Ishikawa (cell line): ENCODE data around the gene EFNA2.

Experiments used
- CEBPB ChIP-seq: IDR thresholded peaks from 2 replicates; pipeline ENCODE4 v1.6.1; 2012
- CREB1 ChIP-seq: IDR thresholded peaks from 2 replicates; pipeline ENCODE4 v1.6.1; 2012; ENCODE audit warnings: low read depth
- EGR1 ChIP-seq: IDR thresholded peaks from 2 replicates; pipeline ENCODE4 v1.6.1; 2012
- EP300 ChIP-seq: IDR thresholded peaks from 2 replicates; pipeline ENCODE4 v1.6.1; 2012; ENCODE audit warnings: borderline replicate concordance
- FOXM1 ChIP-seq: IDR thresholded peaks from 2 replicates; pipeline ENCODE4 v1.6.1; 2012; ENCODE audit warnings: low read depth, borderline replicate concordance
- MAX ChIP-seq: IDR thresholded peaks from 2 replicates; pipeline ENCODE4 v1.6.1; 2012
- NFIC ChIP-seq: IDR thresholded peaks from 2 replicates; pipeline ENCODE4 v1.6.1; 2012
- RAD21 ChIP-seq: IDR thresholded peaks from 2 replicates; pipeline ENCODE4 v1.6.1; 2012; ENCODE audit warnings: low read depth
- REST ChIP-seq: IDR thresholded peaks from 2 replicates; pipeline ENCODE4 v1.6.1; 2012; ENCODE audit warnings: low read depth, mild to moderate bottlenecking
- TAF1 ChIP-seq: IDR thresholded peaks from 2 replicates; pipeline ENCODE4 v1.6.1; 2012; ENCODE audit warnings: low read depth, mild to moderate bottlenecking
- TCF12 ChIP-seq: IDR thresholded peaks from 2 replicates; pipeline ENCODE4 v1.6.1; 2012; ENCODE audit warnings: low read depth
- TEAD4 ChIP-seq: IDR thresholded peaks from 2 replicates; pipeline ENCODE4 v1.6.1; 2012
- YY1 ChIP-seq: IDR thresholded peaks from 2 replicates; pipeline ENCODE4 v1.6.1; 2012; ENCODE audit warnings: low read depth

GRCh38 chr19:1271528-1272422 is 13.9 kb upstream of the EFNA2 start:
- TF ChIP-seq TCF12 (no peak), CEBPB (no peak), FOXM1 (no peak), CREB1 (no peak), REST (no peak), RAD21 (no peak), TAF1 (no peak), EGR1 (no peak), YY1 (no peak), EP300 (no peak), MAX (no peak), NFIC (no peak), TEAD4 (no peak)
